HFF-Myc (cell line): ENCODE measurements around the gene GPC1.

Source experiments
- DNase-seq: peaks from one replicate; pipeline ENCODE4 v3.0.0-alpha.2; 2011; ENCODE audit warnings: low read depth; ENCODE audit errors: extremely low read depth
- H3K4me3 ChIP-seq: replicated peaks from 2 replicates; pipeline ENCODE4 v1.5.1; 2011; ENCODE audit warnings: low read depth, mild to moderate bottlenecking, control low read depth, low read length
- TF ChIP-seq, protein P1 (sequence below): IDR thresholded peaks from 2 replicates; pipeline ENCODE4 v1.5.1; 2012; ENCODE audit warnings: mild to moderate bottlenecking, low read depth, low read length, control low read depth; ENCODE audit errors: missing control alignments

The GPC1 gene

DNA sequence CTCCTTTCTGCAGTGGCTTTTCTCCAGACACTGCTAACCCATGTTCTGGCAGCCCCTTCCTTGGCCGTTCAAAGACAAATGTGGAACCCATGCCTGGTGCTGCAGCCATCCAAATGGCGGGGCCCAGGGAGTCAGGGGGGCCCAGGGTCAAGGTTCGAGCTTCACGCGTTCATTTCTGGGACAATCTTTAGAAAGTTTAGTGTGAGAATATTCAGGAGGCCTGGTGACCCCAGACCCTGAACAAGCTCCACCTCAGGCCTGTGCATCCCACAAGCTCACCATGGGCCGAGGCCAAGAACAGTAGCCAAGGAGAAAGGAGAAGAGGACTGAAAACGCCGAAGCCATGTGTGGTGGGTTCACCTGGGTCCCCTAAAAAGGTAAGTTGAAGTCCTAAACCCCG is 67.9 kb downstream of the GPC1 start:
- H3K4me3 ChIP-seq: no peak overlapping the region

DNA sequence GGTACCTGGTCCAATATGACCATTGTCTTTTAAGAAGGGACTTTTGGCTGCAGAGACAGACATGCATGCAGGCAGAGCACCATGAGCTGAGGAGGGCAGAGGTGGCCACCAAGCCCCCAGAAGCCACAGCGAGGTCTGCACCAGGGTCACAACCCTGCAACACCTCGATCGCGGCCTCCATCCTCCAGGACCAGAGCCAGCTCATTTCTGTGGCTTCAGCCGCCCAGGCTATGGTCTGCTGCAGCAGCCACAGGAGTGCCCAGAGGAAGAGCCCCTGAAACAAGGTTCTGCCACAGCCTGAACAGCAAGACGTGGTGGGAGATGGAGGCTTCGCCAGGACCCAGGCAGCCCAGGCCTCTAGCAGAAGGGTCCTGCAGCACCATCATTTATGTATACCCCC is 68.4 kb downstream of the GPC1 start:
- no peak overlapping the region for H3K4me3 ChIP-seq
- TF ChIP-seq, protein P1, sequence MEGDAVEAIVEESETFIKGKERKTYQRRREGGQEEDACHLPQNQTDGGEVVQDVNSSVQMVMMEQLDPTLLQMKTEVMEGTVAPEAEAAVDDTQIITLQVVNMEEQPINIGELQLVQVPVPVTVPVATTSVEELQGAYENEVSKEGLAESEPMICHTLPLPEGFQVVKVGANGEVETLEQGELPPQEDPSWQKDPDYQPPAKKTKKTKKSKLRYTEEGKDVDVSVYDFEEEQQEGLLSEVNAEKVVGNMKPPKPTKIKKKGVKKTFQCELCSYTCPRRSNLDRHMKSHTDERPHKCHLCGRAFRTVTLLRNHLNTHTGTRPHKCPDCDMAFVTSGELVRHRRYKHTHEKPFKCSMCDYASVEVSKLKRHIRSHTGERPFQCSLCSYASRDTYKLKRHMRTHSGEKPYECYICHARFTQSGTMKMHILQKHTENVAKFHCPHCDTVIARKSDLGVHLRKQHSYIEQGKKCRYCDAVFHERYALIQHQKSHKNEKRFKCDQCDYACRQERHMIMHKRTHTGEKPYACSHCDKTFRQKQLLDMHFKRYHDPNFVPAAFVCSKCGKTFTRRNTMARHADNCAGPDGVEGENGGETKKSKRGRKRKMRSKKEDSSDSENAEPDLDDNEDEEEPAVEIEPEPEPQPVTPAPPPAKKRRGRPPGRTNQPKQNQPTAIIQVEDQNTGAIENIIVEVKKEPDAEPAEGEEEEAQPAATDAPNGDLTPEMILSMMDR: no peak
- no peak for DNase-seq

More for the DNA sequence above, 67.9 kb downstream of the GPC1 start:
- TF ChIP-seq, protein P1: no peak
- DNase-seq: no peak

DNA sequence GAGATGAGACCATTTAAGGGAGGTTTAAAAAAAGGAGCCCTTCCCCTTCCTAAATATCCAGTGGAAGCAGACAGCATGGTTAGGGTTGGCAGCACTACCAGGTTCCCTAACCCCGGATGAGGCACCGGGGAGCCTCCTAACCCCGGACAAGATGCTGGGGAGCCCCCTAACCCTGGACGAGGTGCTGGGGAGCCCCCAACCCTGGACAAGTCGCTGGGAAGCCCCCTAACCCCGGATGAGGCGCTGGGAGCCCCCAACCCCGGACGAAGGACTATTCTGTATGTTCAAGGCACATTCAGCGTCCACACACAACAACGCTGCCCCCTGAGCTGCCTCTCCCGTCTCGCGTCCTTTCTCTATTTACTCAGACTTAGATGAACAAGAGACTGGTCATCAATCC is 70.4 kb downstream of the GPC1 start:
- no peak overlapping the region for H3K4me3 ChIP-seq
- TF ChIP-seq, protein P1: no peak
- no peak for DNase-seq

DNA sequence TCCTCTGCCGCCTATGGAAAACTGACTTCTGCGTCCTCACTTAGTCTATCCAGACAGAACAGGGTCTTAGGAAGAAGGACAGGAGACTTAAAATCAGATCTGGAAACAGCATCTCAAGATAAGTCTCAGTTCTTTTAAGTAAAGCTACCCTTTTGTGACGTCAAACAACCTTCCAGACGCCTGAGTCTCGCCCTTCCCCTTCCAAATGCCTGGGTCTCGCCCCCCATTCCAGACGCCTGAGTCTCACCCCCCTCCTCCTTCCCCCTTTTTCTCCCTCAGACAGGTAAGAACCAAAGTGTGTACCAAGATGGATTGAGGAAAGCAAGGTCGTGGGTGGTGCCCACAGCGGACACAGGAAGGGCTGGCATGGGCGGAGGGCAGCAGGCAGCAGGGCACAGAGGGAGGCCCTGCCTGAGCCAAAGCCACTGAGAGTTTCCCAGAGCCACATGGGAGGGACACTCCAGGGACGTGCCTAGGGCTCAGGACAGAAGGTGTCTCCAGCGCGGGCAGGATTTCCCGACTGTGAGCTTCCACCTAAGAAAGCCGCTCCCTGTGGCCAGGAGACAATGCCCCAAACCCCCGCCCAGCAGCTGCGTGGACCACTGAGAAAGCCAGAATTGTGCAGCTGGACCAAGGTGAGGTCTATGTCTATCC is 71.1 kb downstream of the GPC1 start:
- no peak overlapping the region for H3K4me3 ChIP-seq
- TF ChIP-seq, protein P1: no peak
- no peak for DNase-seq

DNA sequence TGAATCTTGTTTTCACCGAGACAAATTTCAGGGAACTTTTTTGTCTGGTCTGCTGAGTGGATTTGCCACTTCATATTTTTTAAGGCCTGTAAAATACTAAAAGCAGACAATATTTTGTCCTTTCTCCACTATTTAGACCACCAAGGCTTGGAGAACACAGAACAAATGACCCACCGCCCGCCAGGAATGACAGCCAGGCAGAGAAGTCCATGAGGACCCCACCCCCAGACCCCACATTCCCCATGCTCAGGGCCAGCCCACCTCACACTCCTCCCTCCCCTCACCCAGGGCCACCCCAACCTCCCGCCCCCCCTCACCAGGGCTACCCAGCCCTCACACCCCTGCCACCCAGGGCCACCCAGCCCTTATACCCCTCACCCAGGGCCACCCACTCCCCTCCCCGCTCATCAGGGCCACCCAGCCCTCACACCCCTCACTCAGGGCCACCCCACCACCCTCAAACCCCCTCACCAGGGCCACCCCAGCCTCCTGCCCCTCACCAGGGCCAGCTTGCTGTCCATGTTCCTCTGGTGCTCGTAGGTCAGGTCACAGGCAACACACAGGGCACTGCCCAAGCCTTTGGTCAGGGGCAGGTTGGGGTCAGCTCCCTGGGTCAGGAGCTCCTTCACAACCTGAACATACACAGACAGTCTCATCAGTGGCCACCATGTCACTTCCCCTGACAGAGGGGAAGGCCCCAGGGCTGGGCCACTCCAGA is 71.8 kb downstream of the GPC1 start:
- TF ChIP-seq, protein P1: no peak
- no peak for DNase-seq
- H3K4me3 ChIP-seq: no peak overlapping the region

DNA sequence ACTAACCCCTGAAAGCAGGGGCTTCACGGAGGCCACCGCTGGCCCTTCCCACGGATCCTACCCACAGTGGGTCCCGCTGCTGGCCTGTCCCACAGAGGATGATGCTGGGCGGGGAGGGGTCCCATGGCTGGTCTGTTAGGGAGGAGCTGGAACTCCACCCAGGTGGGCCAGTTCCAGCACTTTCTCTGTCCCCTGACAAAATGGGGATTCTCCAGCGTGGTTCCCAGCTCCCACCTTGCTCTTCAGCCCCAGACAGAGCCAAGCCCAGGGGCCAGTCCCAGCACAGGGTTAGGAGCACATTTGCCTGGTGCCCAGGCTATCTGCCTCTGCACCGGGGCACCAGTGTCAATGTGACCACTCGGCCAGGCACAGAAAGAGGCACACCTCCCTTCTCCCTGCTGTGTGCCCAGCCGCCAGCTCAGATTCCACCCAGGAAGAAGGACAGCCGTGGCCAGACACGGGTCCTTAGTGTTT is 72.4 kb downstream of the GPC1 start:
- no peak for DNase-seq
- TF ChIP-seq, protein P1: no peak
- H3K4me3 ChIP-seq: no peak overlapping the region
